Posterior cingulate gyrus (tissue), 11 donors: ENCODE results near the gene BRD1.

Experiments used
- DNase-seq, 10 donors: peaks; one replicate each; pipeline versions ENCODE4 v3.0.0 to v3.0.0-alpha.2; 2020 to 2021; ENCODE audit warnings: mixed read lengths in 3 of 10
- intact Hi-C: fragments of 100-400 bp; cut with DNase I; formaldehyde crosslinking; loops from one replicate; pipeline ENCODE4 v1.15.1; 2023

BRD1 gene

DNA sequence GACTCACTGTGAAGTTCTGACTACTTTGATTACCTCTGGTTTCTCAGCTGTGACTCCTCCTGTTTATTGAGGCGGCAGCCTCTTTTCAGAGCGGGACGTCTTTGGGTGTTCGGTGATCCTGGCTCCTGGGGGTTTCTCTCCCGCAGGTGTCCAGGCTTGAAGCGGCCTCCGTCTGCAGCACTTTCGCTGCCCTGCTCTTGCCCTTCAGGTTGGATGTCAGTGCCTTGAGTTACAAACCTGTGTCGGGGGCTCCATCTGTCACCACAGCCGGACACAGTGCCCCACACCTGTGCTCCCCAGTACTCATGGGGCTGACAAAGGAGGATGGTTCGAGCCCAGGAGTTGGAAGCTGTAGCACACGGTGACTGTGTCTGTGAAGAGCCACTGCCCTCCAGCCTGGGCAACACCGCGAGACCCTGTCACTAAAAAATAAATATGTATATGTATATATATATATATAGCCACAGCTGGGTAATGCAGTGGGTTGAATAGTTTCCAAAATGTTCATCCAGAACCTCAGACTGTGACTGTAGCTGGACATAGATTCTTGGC, 104.1 kb downstream of the BRD1 start:
- intact Hi-C loops = no loop called here
- peak in 1 of 10 donors; percentile 63 for DNase-seq
